CD4-positive, alpha-beta T cell treated with Interferon alpha-2 for 1 hour (primary cell): ENCODE results near the gene COA8.
A peak's percentile ranks its signal among the peaks of the same experiment; 100 is the strongest.

Experiments used
- DNase-seq, 2 donors: peaks; one replicate each; pipeline ENCODE4 v3.0.0-alpha.2; 2020 to 2022

The COA8 gene

DNA sequence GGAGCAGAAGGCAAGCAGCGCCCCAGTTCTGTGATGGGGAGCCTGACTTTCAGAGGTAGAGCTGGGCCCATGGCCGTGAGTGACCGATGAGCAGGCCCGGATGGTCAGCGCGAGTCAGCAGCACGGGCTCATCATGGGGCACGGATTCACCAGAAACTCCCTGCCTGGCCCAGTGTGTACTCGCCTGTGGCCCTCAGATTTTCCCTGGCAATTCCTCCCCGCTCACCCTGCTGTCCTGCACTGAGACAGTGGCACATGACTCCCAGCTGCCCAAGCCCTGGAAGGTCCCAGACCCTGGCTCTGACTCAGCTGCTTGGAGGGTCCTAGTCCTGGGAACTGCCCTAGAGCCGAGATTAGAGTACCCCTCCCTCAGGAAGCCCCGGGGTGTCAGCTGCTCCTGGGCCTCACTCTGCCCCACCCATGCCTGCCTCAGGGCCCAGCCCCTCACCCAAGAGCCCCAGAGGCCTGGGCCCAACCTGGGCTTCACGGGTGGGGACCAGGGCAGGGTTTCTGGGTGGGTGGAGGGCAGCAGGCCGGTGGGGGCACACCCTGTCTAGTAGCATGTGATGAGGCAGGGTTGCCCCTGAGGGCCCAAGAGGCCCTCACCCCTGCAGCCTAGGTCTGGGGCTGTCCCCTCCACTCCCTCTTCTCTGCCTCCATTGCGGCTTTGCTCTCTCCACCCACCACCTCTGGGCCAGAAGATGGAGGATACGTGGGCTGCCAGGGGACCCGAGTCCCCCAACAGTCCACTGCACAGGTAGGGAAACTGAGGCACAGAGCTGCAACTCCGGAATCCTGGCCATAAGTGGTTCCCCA lies 25.4 kb upstream of the COA8 start:
- DNase-seq: no peak

DNA sequence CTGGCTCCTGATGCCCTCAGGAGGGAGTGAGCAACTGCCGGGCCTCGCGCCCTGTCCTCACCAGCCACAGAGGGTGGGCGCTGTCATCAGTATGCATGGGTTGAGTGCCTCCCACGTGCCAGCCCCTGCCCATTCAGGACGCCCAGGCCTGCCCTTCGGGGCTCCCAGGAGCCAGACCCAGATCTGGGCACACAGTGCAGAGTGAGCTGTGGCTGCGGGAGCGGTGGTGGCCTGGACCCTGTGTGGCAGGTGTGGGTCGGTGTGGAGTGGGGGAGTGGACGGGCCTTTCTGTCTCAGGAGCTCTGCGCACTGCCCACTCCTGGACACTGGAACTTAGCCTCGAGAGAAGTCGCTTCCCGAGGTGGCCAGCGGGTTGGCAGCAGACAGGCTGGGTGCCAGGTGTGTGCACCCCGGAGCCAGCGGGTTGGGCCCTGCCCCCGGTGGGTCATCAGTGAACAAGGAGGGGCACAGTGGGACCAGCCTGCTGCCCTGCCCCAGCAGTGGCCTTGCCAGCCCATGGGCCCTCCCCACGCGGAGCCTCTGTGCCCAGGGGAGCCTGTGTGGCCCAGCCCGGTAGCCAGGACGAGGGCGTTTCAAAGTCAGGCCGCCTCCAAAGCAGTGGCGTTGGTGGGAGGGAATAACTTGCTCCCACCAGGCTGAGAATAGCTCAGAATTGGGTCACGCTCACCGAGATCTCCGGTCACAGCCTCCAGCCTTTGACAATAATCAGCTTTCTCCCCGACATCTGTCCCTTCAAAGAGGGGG lies 24.3 kb upstream of the COA8 start:
- DNase-seq: no peak

DNA sequence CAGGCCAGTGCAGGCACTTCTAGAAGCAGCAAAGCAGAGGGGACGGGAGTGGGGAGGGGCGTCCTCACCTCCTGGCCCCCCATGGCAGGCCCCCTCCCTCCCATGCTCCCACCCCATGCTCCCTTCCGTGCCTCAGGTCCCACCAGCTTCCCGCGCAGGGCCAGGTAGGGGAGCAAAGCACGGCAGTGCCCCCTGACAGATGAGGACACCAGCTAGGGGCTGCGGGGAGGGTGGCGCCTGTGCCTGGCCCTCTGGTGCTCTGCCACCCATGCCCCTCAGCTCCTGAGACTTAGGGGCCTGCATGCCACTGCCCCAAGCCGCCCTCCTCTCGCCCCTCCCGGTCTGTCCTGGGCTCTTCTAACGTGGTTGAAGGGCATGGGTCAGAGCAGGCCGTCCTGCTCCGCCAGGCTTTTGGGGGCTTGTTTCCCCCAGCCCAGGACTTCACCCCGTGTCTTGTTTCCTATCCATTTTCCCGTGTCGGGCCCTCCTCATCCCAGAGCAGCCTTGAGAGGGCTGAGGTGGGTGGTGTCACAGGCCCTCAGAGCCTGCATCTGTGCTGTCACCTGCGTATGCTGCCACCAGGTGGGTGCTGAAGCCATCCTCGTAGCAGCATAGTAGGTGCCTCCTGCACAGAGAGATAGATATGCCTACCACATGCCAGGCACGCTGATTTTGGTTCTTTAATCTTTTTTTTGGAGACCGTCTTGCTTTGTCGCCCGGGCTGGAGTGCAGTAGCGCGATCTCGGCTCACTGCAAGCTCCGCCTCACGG lies 23.5 kb upstream of the COA8 start:
- DNase-seq: no peak

DNA sequence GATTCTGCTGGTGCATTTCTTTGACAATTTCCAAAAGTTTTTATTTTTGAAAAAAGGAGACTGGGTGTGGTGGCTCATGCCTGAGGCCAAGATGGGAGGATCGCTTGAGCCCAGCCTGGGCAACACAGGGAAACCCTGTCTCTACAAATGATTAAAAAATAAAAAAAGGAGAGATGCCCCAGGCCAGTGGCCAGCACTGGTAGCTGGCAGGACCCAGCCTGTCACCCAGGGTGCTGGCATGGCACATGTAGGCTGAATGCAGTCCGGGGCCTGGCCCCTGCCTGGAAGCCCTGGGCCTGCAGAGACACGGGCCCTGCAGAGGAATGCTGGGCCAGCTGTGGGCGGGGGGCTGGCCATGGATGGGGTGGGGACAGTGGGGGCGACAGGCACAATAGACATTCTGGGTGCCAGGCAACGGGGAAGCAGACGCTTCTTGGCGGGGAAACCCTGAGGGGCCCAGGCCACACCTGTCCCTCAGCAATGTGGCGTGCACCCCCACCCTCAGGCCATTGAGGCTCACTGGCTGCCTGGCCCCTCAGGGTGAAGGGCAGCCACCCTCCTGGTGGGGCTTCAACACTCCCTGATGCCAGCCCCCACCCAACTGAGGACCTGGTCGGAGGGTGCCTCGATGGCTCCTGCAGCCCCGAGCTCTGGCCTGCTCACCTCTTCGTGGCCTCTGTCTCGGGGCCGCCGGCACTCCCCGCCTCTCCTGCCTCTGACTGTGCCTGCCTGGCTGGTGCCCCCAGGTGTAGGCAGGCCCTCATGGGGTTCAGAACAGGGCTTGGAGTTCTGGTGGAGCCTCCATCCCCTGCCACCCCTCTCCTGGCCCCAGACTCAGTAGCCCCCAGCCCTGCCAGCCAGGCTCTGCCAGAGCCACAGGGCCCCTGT lies 21.7 kb upstream of the COA8 start:
- no peak for DNase-seq

DNA sequence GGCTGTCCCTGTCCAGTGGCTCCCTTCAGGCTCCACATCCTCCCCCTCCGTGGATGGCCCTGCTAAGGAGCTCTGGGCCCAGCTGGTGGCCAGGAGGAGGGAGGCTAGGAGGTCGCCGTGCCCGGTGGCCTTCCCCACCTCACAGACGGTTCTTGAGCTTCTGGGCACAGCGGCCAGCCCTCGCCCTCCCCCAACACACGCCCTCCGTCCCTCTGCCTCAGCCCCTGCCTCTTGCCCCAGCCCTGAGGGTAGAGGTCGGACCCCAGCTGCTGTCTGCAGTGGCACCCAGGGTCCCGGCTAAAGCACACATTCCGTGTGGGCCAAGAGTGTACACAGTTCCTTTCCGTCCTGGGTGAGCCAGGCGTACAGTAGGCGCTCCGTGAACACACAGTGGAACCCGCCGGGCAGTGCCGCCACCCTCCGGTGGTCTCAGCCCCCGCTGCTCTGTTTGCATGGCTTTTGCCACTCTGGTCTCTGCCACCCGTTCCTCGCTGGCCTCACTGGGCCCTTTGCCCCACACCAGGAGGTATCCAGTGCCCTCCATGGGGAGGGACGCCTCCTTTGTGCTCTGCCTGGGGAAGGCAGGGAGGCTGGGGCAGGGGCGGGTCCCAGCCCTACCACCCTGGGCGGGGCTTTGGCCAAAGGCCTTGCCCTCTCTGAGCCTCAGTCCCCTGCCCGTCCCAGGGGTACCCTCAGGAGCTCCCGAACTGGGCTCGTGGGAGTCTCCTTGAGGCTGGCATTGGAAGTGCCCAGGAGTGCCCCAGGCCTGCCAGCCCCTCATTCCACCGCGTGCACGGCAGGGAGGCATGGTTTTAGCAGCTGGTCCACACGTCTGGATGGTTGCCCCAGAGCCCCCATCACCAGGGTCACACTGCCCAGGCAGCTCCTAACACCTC lies 20.8 kb upstream of the COA8 start:
- DNase-seq: no peak

DNA sequence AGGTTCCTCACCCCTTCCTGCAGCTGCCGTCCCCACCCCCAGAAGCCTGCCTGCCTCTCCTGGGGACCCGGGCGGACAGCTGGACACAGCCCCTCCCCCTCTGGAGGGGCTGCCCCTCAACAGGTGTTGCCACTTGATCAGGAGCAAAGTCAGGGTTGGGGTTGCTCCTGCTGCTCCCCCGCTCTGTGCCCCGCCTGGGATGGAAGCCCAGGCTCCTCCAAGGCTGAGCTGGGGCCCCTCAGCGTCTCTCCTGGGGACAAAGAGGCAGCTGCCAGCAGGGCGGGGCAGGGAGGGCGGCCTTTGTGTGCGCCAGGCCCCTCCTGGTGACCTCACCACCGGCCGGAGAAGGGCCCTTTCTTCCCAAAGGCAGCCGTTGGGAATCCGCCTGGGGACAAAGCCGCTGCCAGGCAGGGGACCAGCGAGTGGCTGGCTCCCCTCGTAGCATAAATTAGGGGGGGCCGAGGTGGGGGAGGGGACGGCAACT lies 20.1 kb upstream of the COA8 start:
- DNase-seq: no peak

DNA sequence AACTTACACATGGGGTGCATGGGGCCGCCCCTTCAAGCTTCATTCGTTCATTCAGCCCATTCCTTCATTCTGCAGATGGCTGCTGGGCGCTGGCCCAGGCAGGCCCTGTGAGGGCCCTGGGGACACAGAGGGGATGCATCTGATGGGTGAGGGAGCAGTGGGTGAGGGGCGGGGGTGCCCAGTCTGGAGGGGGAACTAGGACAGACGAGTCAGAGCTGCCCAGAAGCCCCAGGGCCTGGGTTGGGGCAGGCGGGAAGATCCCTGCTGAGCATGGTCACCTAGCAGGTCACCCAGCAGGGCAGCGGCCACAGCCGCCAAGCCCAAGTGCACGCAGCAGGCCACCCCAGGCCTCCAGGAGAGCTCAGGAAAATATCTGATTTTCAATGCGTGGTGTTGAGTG lies 19.6 kb upstream of the COA8 start:
- DNase-seq: no peak

DNA sequence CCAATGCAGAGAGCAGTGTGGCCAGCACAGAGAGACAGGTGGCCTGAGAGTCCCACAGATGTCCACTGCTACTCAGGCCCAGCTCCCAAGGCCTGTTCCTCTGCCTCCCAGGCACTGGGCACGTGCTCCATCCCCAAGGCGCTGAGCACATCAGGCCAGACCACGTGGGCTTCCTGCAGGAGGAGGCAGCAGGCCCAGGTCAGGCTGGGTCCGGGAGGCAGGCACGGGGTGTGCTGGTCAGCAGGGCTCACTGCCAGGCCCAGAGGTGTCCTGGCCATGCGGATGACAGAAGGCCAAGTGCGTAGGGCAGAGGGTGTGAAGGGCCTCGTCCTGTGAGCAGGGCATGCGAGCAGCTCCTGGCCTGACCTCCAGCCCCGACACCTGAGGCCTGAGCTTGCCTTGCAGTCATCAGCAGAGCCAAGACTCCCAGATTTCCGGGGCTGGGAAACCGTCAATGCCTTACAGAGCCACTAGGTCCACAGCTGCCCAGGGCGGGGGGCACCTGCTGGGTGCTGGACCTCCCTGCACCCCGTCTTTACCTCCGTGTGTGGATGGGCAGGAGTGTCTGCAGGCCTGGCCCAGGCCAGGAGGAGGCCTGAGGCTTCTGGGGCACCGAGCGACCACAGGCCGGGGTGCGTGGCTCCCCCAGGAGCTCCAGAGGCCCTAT lies 18.9 kb upstream of the COA8 start:
- DNase-seq: no peak

DNA sequence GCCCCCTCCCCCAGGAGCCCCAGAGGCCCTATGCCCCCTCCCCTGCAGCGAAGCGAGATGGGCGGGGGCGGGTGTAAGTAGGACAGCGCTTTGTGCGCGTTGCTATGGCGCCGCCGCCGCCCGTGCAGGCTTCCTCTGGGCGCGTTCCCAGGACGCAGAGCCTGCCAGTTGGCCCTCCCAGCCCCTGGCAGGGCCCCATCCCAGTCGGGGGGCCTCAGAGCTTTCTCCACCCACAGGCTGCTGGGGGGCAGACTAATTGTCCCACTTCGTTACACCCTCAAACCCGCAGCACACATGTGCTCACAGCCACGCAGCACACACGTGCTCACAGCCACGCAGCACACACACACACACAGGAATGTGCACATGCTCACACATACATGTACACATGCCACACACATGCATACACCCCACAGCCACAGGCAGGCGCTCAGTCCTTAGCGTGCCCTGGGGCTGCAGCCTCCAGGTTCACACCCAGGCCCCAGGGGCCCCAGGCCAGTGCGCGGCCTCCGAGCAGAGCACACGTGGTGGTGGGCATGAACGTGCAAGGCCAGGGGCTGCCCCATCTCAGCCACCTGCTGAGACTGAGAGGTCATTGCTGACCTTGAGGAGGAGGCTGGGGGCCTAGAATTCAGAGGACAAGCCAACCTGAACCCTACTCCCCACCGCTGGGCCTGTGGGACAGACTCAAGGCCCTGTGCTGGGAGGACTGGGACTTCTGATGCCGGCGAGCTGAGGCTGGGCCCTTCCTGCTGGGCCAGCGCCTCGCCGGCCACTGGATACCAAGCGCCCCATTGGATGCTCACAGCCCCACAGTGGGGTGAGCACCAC lies 18.2 kb upstream of the COA8 start:
- DNase-seq: no peak

DNA sequence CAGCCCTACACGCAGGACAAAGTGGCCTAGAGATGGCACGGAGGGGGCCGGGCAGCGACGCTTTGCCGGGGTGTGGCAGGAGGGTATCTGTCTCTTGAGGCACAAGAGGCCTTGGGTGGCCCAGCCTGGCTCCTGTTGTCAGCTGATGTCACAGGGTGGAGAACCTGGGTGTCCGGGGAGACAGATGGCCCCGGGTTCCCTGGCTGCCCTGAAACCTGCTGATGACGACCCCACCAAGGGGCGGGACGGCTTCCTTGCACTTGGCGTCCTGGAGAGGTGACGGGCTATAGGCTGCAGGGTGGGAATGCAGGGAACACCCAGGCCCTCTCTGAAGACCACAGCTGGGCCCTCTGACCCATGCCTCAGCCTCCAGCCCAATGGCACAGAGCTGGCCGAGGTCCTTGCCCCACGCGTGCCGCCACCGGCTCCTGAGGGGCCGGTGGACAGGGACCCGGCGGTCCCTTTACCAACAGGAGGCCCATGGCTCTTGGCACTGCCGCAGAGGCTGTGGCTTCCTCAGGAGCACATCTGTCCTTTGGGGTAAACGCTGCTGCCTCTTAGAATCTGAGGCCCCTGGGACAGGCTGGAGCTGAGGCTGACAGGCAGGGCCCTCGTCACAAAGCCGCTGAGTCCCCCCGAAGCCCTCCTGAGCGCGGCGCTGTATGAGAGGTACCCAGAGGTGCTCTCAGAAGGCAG lies 17.4 kb upstream of the COA8 start:
- DNase-seq: no peak

DNA sequence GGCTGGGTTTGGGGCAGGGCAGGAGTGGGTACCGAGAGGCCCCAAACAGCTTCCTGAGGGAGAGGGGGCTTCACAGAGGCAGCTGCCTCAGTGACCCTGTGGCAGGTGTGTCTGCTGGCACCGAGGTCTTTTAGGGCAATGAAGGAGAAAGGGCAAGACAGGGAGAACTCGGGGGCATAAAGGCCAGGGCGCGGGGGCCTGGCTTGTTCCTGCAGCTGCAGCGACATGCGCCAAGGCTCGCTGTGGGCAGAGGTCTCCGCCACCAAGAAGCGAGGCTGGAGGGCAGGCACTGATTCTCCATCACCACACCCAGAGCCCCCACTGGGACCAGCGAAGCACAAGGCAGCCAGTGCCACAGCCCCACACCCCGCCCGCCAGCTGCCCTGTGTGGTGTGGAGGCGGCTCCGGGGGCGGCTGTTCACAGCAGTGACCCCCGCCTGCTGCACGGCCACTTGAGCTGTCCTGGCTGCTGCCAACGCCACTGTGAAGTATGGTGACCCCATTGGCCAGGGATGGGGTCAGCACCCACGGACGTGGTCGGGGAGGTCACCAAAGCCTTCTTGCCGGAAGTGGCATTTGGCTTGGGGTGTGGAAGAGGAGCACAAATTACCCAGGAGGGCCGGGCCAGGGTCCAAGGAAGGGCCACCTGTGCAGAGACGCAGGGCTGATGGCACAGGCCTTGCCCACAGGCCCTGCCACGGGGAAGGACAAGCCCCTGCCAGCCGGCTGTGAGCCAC lies 16.7 kb upstream of the COA8 start:
- no peak for DNase-seq

DNA sequence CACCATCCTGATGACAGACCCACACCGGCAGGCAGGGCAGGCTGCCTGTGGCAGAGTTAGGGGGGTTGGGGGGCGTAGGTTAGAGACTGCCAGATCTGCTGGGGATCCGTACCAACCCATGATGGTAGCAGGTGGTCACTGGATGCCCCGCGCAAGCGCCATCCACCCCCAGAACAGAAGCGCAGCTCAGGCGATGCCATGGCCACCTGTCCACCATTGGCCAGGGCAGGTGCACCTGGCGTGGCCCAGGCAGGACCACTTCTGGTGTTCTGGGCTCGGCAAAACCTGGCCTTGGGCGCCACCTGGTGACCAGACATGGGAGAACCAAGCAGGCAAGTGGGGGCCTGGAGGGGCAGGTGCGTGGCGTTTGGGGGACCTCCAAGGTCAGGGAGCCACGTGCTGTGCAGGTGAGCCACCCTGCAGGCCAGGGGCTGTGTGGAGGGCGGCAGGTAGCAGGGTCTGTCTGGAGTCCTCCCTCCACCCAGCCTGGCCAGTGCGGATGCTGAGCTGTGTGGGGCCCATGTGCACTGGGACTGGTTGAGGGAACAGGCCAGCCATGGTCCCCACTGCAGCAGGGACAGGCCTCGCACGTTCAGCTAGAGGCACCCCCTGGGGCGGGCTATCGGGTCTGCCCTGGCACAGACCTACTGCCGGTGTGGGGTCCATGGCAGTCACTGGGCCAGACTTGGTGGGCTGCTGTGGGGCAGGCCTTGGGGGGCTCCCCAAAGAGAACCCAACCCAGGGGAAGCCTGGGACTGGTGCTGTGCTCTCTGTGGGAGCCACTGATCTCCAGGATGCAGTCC lies 15.9 kb upstream of the COA8 start:
- peak; percentile 69 to 81 for DNase-seq

DNA sequence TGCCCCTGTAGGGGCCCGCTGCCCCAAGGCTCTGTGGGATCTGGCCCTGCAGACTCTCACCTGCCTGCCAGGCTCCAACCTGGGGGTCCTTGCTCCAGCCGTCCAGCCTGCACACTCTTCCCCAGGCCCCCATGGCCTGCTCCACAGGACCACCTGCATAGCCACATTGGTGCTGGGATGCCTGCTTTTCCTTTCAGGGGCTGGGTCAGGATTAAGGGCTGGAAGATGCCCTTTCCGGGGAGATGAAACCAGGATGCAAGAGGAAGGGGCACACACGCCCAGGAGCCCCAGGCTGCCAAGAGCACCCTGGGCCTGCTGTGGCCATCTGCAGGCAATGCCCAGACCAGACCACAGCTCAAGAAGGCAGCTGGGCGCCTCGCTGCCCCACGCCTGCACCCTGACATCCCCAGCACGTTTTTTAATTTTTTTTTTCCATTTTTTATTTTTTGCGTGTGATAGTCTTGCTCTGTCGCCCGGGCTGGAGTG lies 15.3 kb upstream of the COA8 start:
- no peak for DNase-seq

DNA sequence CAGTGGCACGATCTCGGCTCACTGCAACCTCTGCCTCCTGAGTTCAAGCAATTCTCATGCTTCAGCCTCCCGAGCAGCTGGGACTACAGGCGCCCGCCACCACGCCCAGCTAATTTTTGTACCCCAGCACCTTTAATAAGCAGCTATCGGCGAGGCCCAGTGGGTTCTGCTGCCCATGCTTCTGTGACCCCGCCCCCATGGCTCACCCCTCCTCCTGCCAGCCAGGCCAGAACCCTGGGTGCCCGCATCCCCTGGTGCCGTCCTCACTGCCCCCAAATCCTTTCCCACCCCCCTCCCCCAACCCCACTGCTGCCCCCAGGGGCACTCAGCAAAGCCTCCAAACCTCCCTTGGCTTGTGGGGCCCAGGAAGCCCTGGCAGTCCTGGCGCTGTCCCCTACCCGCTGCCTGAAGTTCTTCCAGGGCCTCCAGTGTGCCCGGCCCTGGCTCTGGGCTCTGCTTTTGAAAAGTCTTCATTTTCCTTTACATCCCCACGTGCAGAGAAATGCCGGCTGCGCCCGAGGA lies 14.8 kb upstream of the COA8 start:
- no peak for DNase-seq

DNA sequence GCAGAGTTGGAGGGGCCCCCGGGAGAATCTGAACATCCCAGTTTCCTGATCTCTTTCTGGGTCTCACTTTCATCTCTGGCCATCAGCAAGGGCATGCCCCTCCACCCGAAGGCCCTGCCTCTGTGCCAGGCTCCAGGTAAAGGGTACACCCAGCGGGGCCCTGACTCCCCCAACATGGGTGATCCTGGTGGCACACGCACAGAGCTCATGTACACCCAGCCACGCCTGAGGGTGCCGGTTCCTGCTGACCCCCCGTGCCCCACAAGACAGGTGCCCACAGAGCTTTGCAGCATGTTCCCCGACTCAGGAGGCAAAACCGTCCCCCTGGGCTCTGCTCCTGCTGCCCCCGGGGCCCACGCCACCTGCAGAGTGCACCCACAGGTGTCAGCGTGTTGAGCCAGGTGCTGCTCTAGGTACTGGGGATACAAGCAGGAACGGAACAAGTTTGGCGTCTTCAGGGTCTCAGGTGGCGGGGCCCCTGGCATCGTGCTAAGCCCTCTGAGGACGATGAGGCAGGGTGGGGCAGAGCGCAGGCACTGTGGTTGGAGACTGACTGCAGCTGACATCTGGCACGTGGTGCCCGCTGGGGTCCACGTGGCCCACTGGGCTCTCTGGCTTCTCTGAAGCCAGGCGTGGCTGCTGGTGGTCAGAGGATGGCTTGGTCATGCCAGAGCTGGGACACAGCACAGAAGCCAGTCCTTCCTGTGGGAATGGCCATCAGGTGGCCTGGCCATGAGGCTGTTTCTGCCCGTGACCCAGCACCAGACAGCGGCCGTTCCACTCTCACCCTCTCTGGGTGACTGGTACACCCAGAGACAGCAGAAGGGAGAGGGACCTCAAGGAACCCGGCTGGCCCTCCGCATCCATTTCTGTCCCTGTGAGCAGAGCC lies 14.1 kb upstream of the COA8 start:
- DNase-seq: no peak
